PC-3 (cell line): Measurements from ENCODE around the gene MACROD2. TPM values are rescaled to one million over a fixed set of nuclear protein-coding genes. Genes with fewer than 3 reads are reported as not detected.

Experiments used
- ATAC-seq: fragments of 200-7000 bp; cut with Tn5 transposase; 2 replicates; pipeline ENCODE4 v1.9.1; 2020; ENCODE audit warnings: mild to moderate bottlenecking, moderate library complexity
- BruUV-seq: library from RNA; stranded (reverse); fragments of 400-500 nt; replicated peaks from 2 replicates; lab custom pipeline; 2021; lab: Mats Ljungman, UMichigan
- CTCF ChIA-PET: fragments of 300-600 bp; sonication (Branson Sonifier 250); formaldehyde crosslinking; loops from one replicate; lab custom pipeline; 2022; ENCODE audit warnings: antibody characterized with exemption; lab: Charles Lee
- POLR2A ChIA-PET: fragments of 300-600 bp; sonication (Branson Sonifier 250); formaldehyde crosslinking; loops from one replicate; lab custom pipeline; 2022; ENCODE audit warnings: antibody characterized with exemption; ENCODE audit not compliant: unreplicated experiment; lab: Charles Lee
- DNase-seq: peaks from one replicate; pipeline ENCODE4 v3.0.0-alpha.2; 2015
- H2AFZ ChIP-seq: fragments of 300-600 bp; sonication (generic); 2 replicates; pipeline ENCODE4 v1.6.0; 2016; ENCODE audit warnings: antibody characterized with exemption, low read length
- H3F3A ChIP-seq: fragments of 300-600 bp; sonication (generic); one replicate; pipeline ENCODE4 v1.6.0; 2017; ENCODE audit warnings: antibody characterized with exemption, low read length, control low read depth, mild to moderate bottlenecking; ENCODE audit not compliant: unreplicated experiment
- H3K27ac ChIP-seq: fragments of 300-600 bp; sonication (generic); 2 replicates; pipeline ENCODE4 v1.5.1; 2016; ENCODE audit warnings: mild to moderate bottlenecking, low read length
- H3K27me3 ChIP-seq: fragments of 300-600 bp; sonication (generic); 2 replicates; pipeline ENCODE4 v1.6.1; 2016; ENCODE audit warnings: low read length, mixed read lengths
- H3K36me3 ChIP-seq: fragments of 300-600 bp; sonication (generic); 2 replicates; pipeline ENCODE4 v1.6.1; 2016; ENCODE audit warnings: low read depth, mixed run types, low read length, mixed read lengths
- H3K4me1 ChIP-seq: fragments of 300-600 bp; sonication (generic); 2 replicates; pipeline ENCODE4 v1.5.1; 2016; ENCODE audit warnings: low read length; ENCODE audit not compliant: insufficient read depth
- H3K4me2 ChIP-seq: fragments of 300-600 bp; sonication (generic); 2 replicates; pipeline ENCODE4 v1.6.0; 2016; ENCODE audit warnings: low read length
- H3K4me3 ChIP-seq: fragments of 300-600 bp; sonication (generic); 2 replicates; pipeline ENCODE4 v1.5.1; 2016; ENCODE audit warnings: mild to moderate bottlenecking, low read length, mixed read lengths
- H3K79me2 ChIP-seq: fragments of 300-600 bp; sonication (generic); 2 replicates; pipeline ENCODE4 v1.6.1; 2017; ENCODE audit warnings: low read length, mixed read lengths
- H3K9ac ChIP-seq: fragments of 300-600 bp; sonication (generic); 2 replicates; pipeline ENCODE4 v1.6.0; 2016; ENCODE audit warnings: mild to moderate bottlenecking, low read length
- H3K9me2 ChIP-seq: fragments of 300-600 bp; sonication (generic); replicated peaks from 2 replicates; pipeline ENCODE4 v1.6.1; 2016; ENCODE audit warnings: mixed run types, low read length, mixed read lengths
- H3K9me3 ChIP-seq: fragments of 300-600 bp; sonication (generic); 2 replicates; pipeline ENCODE4 v1.6.1; 2016; ENCODE audit warnings: low read length, mixed read lengths
- H4K20me1 ChIP-seq: fragments of 300-600 bp; sonication (generic); 2 replicates; pipeline ENCODE4 v1.6.1; 2016; ENCODE audit warnings: low read length, mixed read lengths
- CTCF ChIP-seq: fragments of 300-600 bp; sonication (generic); conservative IDR thresholded peaks from 2 replicates; pipeline ENCODE4 v1.5.1; 2017; ENCODE audit warnings: antibody characterized with exemption, low read depth, mild to moderate bottlenecking, low read length
- EZH2 ChIP-seq: fragments of 300-600 bp; sonication (generic); IDR thresholded peaks from one replicate; pipeline ENCODE4 v1.6.1; 2017; ENCODE audit warnings: antibody characterized with exemption, mild to moderate bottlenecking, low read length; ENCODE audit not compliant: unreplicated experiment
- EZH2phosphoT487 ChIP-seq: fragments of 300-600 bp; sonication (generic); IDR thresholded peaks from 2 replicates; pipeline ENCODE4 v1.6.1; 2018; ENCODE audit warnings: mild to moderate bottlenecking, antibody characterized with exemption, low read length, borderline replicate concordance
- intact Hi-C: fragments of 100-400 bp; cut with micrococcal nuclease; formaldehyde crosslinking; loops from 2 replicates; pipeline ENCODE4 v1.9.0; 2023
- total RNA-seq: library from RNA; depleted of rRNA; stranded (reverse); fragments of >200 nt; gene quantifications from 2 replicates; pipeline ENCODE4 v1.2.3, GENCODE V29; 2014

MACROD2 gene
- total RNA-seq, 1 experiment from 2014 or later, result 3.1 TPM

- no peaks in the 10 kb centered on the region for H3K9me3 ChIP-seq
- intact Hi-C loops, result loop anchor here (5.0 kb wide), 1 partner anchor 61 kb away; no protein-coding TSS in a partner anchor
- peaks cover 8% of the 10 kb centered on the region for H3K79me2 ChIP-seq
- DNase-seq (peak; percentile 61), ATAC-seq (peak; percentile 54)
- H2AFZ ChIP-seq, result peak overlapping the region; percentile 79
- H3K9ac ChIP-seq, result peak overlapping the region; percentile 36
- no peak overlapping the region for H3K27ac ChIP-seq
- no peaks in the 10 kb centered on the region for H3K36me3 ChIP-seq
- H3K9me2 ChIP-seq, result no peaks in the 10 kb centered on the region
- TF ChIP-seq EZH2 (no peak), EZH2phosphoT487 (peak; percentile 50; the same call in 1 of the 2 replicates)
- no peaks in the 10 kb centered on the region for H3F3A ChIP-seq
- no TSS peak for BruUV-seq
- peak overlapping the region; percentile 94 for H3K4me2 ChIP-seq
- ChIA-PET POLR2A (interaction anchor here (0.6 kb wide), 2 partner anchors 46 to 381 kb away, joined by 4 to 5 read pairs; no protein-coding TSS in a partner anchor), CTCF (no interaction called here)
- H4K20me1 ChIP-seq, result no peaks in the 10 kb centered on the region
- no peaks in the 10 kb centered on the region for H3K27me3 ChIP-seq
- peak overlapping the region; percentile 74 for H3K4me3 ChIP-seq
- peaks cover 7% of the 10 kb centered on the region; the same call in 1 of the 2 replicates for H3K4me1 ChIP-seq
These were observed 525 bp downstream of the MACROD2 start for GRCh38 chr20:13995841-13996240.

- BruUV-seq, result no TSS peak
- peak; percentile 10; the same call in 1 of the 2 replicates for ATAC-seq
- intact Hi-C loops, result loop anchor here (5.0 kb wide), 1 partner anchor 61 kb away; no protein-coding TSS in a partner anchor
These were observed 949 bp downstream of the MACROD2 start for GRCh38 chr20:13996265-13996664.

GRCh38 chr20:14000917-14001316 lies 5.6 kb downstream of the MACROD2 start:
- no peak for DNase-seq
- Histone ChIP-seq H3K36me3 (no peaks in the 10 kb centered on the region), H3F3A (no peaks in the 10 kb centered on the region), H3K27ac (no peak overlapping the region), H3K9me3 (no peaks in the 10 kb centered on the region), H2AFZ (no peak overlapping the region), H3K9ac (no peak overlapping the region), H3K4me2 (no peak overlapping the region), H3K4me1 (peaks cover 7% of the 10 kb centered on the region; the same call in 1 of the 2 replicates), H4K20me1 (no peaks in the 10 kb centered on the region), H3K79me2 (peaks cover 8% of the 10 kb centered on the region), H3K27me3 (no peaks in the 10 kb centered on the region), H3K9me2 (no peaks in the 10 kb centered on the region), H3K4me3 (no peak overlapping the region)
- ChIA-PET CTCF (no interaction called here), POLR2A (no interaction called here)
- no peak for ATAC-seq
- intact Hi-C loops, result no loop called here
- TF ChIP-seq EZH2, result no peak
- TF ChIP-seq CTCF, result no peak
- no peak for TF ChIP-seq EZH2phosphoT487
- no TSS peak for BruUV-seq

More at GRCh38 chr20:13996265-13996664, 949 bp downstream of the MACROD2 start:
- Histone ChIP-seq H3K79me2 (peaks cover 8% of the 10 kb centered on the region), H3K4me3 (peak overlapping the region; percentile 74), H3K36me3 (no peaks in the 10 kb centered on the region), H3K27me3 (no peaks in the 10 kb centered on the region), H2AFZ (peak overlapping the region; percentile 79), H4K20me1 (no peaks in the 10 kb centered on the region), H3K9ac (peak overlapping the region; percentile 36), H3K4me1 (peaks cover 7% of the 10 kb centered on the region; the same call in 1 of the 2 replicates), H3F3A (no peaks in the 10 kb centered on the region), H3K9me2 (no peaks in the 10 kb centered on the region), H3K9me3 (no peaks in the 10 kb centered on the region), H3K27ac (no peak overlapping the region), H3K4me2 (peak overlapping the region; percentile 94)
- ChIA-PET CTCF (no interaction called here), POLR2A (interaction anchor here (0.6 kb wide), 2 partner anchors 45 to 381 kb away, joined by 4 to 5 read pairs; no protein-coding TSS in a partner anchor)
- DNase-seq, result peak; percentile 37
- TF ChIP-seq CTCF, result no peak
- TF ChIP-seq EZH2phosphoT487, result no peak
- no peak for TF ChIP-seq EZH2
